ENCODE results near the gene ANKAR.

- TF ChIP-seq CREB1 (CRISPR knock-in tag; IDR thresholded peaks at IDR 0.05; ENCODE audit: low read depth) (no peak), EZH2 (IDR thresholded peaks at IDR 0.05; ENCODE audit: low read depth, unreplicated experiment) (no peak), ZNF114 (CRISPR knock-in tag; IDR thresholded peaks at IDR 0.05) (no peak), POLR2AphosphoS5 (IDR thresholded peaks at IDR 0.05; ENCODE audit: low read depth) (no peak)
- TF ChIP-seq, protein P1, sequence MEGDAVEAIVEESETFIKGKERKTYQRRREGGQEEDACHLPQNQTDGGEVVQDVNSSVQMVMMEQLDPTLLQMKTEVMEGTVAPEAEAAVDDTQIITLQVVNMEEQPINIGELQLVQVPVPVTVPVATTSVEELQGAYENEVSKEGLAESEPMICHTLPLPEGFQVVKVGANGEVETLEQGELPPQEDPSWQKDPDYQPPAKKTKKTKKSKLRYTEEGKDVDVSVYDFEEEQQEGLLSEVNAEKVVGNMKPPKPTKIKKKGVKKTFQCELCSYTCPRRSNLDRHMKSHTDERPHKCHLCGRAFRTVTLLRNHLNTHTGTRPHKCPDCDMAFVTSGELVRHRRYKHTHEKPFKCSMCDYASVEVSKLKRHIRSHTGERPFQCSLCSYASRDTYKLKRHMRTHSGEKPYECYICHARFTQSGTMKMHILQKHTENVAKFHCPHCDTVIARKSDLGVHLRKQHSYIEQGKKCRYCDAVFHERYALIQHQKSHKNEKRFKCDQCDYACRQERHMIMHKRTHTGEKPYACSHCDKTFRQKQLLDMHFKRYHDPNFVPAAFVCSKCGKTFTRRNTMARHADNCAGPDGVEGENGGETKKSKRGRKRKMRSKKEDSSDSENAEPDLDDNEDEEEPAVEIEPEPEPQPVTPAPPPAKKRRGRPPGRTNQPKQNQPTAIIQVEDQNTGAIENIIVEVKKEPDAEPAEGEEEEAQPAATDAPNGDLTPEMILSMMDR (conservative IDR thresholded peaks at IDR 0.05; ENCODE audit: low read depth in 2 of 2), result no peak
Observed at GRCh38 chr2:189660803-189661147, 13.7 kb upstream of the ANKAR start.
